Measurements from ENCODE around the gene FRMD4B.

The FRMD4B gene

GRCh38 chr3:69321301-69322157 lies 64.4 kb downstream of the FRMD4B start:
- DNase-seq, result no peak

DNA sequence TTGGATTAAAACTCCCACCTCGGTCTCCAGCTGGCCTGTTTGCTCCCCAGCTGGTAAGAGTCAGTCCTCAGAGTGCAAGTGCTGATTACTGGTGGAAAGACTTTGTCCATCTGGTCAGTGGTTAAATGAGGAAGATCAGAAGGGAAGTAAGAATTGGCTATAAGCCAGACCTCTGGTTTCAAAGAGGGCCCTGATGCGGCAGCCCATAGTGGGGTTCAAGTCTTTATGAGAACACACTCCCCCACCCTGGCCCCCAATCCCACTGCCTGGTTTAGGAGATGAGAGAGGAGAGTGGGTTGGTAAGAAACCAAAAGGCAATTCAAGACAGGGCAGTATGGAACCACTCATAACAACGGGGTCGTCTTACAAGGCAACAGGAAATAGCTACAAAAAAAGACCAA lies 65.0 kb downstream of the FRMD4B start:
- no peak for DNase-seq

GRCh38 chr3:69319652-69320051 lies 66.2 kb downstream of the FRMD4B start:
- no peak for DNase-seq

- DNase-seq, result no peak
These were observed 67.5 kb downstream of the FRMD4B start for GRCh38 chr3:69318410-69318809.

- no peak for DNase-seq
These were observed 72.6 kb downstream of the FRMD4B start for GRCh38 chr3:69313251-69313650.

DNA sequence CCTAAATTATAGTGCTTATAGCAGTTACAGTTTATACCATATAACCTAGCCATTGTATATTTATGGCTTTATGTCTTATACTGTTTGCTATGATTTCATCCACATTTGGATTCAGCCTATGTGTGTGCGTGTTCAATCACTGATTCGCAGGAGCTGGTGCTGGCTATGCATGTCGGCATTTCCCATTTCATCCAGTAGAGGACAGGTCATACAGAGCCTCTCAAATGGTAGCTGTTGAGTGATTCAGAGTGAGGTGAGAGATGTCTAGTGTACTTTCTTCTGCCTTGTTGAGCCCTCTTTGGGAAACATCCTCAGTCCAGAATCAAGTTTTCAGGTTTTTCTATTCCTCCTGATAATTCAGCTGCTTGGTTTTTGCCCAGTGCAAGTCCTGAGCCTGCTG lies 76.1 kb downstream of the FRMD4B start:
- no peak for DNase-seq

GRCh38 chr3:69306239-69307185 lies 79.4 kb downstream of the FRMD4B start:
- DNase-seq, result peak; percentile 56

GRCh38 chr3:69305011-69305410 lies 80.9 kb downstream of the FRMD4B start:
- no peak for DNase-seq

- no peak for DNase-seq
These were observed 81.5 kb downstream of the FRMD4B start for GRCh38 chr3:69304396-69304795.

DNA sequence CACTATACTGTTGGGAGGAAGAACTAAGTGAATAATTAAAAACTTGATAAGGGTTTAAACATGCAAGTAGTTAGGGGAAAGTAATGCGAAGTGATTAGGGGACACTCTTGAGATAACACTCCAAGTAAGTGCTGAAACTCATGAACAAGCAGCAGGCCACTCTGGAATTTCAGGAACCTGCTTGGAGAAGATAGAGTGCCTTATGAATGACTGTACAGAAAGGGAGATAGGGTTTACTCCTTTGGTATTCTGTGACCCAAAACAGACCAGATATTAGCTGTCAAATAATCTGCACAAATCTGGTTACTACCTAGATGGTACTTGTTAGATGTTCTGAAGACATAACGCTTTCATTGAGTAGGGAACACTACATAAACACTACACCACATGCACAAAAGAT lies 85.6 kb downstream of the FRMD4B start:
- DNase-seq, result no peak

DNA sequence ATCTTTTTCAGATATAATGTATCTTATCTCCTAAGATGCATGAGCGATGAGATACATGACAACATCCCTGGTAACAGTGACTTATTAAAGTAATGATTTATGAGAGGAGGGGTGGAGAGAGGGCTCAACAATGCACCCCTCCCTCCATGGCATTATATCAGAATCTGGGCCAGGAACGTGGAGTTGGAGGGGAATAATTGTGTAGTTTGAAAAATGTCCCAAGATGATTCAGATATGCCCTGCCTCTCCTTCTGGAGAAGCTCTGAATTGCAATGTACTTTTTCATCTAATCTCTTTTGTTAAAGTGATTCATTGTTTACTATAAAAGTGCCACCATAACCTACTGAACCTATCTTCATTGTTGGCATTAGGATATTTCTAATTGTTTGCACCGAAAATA lies 86.5 kb downstream of the FRMD4B start:
- DNase-seq, result no peak

- no peak for DNase-seq
These were observed 88.4 kb downstream of the FRMD4B start for GRCh38 chr3:69297501-69297900.

GRCh38 chr3:69296995-69297394 lies 88.9 kb downstream of the FRMD4B start:
- DNase-seq, result no peak

- DNase-seq, result no peak
These were observed 91.7 kb downstream of the FRMD4B start for GRCh38 chr3:69294014-69294766.

DNA sequence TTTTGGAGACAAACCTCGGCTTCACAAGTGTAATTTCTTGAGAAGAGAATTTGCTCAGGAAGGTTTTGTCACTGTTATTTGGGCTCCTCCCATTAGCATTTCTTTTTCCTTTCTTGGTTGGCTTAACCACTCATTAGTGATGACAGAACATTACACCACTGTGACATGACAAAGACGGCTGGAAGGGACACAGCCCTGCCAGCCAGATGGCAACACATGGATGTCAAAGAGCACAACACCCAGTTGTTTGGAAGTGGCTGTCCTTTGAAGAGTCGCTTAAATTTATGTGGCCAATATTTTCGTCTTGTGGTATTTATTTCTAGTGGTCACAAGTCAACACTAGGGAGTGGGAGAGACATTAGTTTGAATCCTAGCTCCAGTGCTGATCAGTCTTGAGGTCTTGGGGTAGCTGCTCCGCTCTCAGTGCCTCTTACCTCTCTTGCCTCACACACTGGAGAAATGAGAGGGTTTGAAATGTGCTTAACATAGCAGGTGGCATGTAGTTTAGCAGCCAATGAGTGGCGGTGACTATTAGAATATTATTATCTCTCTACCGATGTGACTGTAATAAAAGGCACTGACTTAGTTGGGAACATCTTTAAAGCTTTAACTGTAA lies 92.8 kb downstream of the FRMD4B start:
- no peak for DNase-seq

GRCh38 chr3:69292185-69292584 lies 93.7 kb downstream of the FRMD4B start:
- no peak for DNase-seq

GRCh38 chr3:69290430-69290829 lies 95.5 kb downstream of the FRMD4B start:
- DNase-seq, result no peak

DNA sequence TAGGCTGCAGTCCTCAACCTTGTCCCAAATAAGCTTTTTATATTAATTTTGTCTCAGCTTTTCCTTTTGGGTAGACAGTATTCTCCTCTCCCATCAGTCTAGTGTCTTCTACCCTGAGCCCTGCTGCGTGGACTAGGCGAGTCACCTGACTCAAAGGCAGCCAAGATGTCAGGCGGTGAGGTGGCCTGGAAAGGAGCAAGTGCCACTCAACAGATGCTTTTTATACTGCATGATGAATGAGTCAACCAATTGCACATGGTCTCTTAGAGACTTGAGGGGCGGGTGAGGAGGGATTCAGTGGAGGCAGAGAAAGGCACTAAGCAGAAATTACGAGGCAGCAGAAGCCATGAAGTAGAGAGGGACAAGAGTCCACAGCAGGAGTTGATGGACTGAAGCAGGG lies 95.9 kb downstream of the FRMD4B start:
- no peak for DNase-seq

GRCh38 chr3:69288161-69288895 lies 97.6 kb downstream of the FRMD4B start:
- DNase-seq, result no peak

DNA sequence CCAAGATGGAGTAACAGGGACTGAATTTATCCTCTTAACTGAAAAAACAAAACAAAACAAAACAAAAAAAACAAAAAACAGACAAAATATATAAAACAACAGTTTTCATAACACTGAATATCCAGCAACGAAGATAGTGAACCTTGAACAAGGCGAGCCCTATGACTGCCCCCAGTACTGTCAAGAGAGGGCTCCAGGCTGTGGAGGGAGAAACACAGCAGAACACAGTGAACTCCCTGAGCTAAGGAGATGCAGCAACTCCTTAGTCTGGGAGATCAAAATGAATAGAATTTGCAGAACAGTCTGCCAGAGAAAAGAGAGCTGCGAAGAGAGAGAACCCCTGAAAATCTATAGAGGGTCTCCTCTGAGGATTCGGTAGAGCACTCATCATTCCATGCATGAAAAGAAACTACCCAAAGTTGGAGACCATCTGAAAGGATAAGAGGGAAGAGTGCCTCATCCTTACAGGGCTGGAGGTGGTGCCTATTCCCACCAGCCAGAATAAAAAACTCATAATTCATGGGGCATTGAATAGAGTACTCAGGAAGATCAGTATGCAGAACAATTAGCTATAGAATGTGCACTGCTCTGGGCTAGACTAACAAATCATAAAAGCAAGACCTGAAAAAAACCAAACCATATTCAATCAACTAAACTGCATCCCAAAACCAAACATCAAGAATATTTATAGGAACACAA lies 101.8 kb downstream of the FRMD4B start:
- no peak for DNase-seq

GRCh38 chr3:69283496-69283895 lies 102.4 kb downstream of the FRMD4B start:
- DNase-seq, result no peak

All from effector CD4-positive, alpha-beta T cell (primary cell).